Neural cell (in vitro differentiated cells): ENCODE measurements around the gene SPON1. TPM values are rescaled to one million over a fixed set of nuclear protein-coding genes. Genes with fewer than 3 reads are reported as not detected.

Experiments
- H2AFZ ChIP-seq: fragments of 200-600, 300-800 bp; sonication (generic), shearing (Covaris generic); 2 replicates; pipeline ENCODE4 v1.6.0; 2014; ENCODE audit warnings: low read depth, mild to moderate bottlenecking, antibody characterized with exemption, low read length, moderate library complexity
- H3F3A ChIP-seq: fragments of 200-600 bp; shearing (Covaris generic); 2 replicates; pipeline ENCODE4 v1.6.1; 2016; ENCODE audit warnings: mild to moderate bottlenecking, moderate library complexity, mixed read lengths, antibody characterized with exemption, low read length; ENCODE audit not compliant: insufficient read depth, poor library complexity, severe bottlenecking
- H3K27ac ChIP-seq: fragments of 200-600, 300-800 bp; sonication (generic), shearing (Covaris generic); 2 replicates; pipeline ENCODE4 v1.5.1; 2014; ENCODE audit warnings: mild to moderate bottlenecking, low read length, moderate library complexity
- H3K27me3 ChIP-seq: fragments of 300-800, 200-600 bp; sonication (generic), shearing (Covaris generic); 2 replicates; pipeline ENCODE4 v1.6.0; 2014; ENCODE audit warnings: mild to moderate bottlenecking, low read depth, low read length, moderate library complexity; ENCODE audit not compliant: insufficient read depth
- H3K36me3 ChIP-seq: fragments of 300-800, 200-600 bp; sonication (generic), shearing (Covaris generic); 2 replicates; pipeline ENCODE4 v1.5.1; 2014; ENCODE audit warnings: mild to moderate bottlenecking, antibody characterized with exemption, low read length, moderate library complexity; ENCODE audit not compliant: insufficient read depth
- H3K4me2 ChIP-seq: fragments of 300-800, 200-600 bp; sonication (generic), shearing (Covaris generic); 2 replicates; pipeline ENCODE4 v1.6.0; 2014; ENCODE audit warnings: mild to moderate bottlenecking, low read length
- H3K4me3 ChIP-seq: fragments of 300-800, 200-600 bp; sonication (generic), shearing (Covaris generic); 2 replicates; pipeline ENCODE4 v1.5.1; 2014; ENCODE audit warnings: mild to moderate bottlenecking, low read length, moderate library complexity
- H3K79me2 ChIP-seq: fragments of 200-600 bp; shearing (Covaris generic); replicated peaks from 2 replicates; pipeline ENCODE4 v1.6.0; 2014; ENCODE audit warnings: mild to moderate bottlenecking, low read length, moderate library complexity; ENCODE audit not compliant: insufficient read depth
- H3K9ac ChIP-seq: fragments of 300-800, 200-600 bp; sonication (generic), shearing (Covaris generic); 2 replicates; pipeline ENCODE4 v1.6.1; 2016; ENCODE audit warnings: mild to moderate bottlenecking, low read length, mixed read lengths
- H3K9me2 ChIP-seq: fragments of 200-600 bp; shearing (Covaris generic); 2 replicates; pipeline ENCODE4 v1.6.1; 2016; ENCODE audit warnings: mild to moderate bottlenecking, low read length, mixed read lengths; ENCODE audit not compliant: insufficient read depth
- H3K9me3 ChIP-seq: fragments of 200-600, 300-800 bp; sonication (generic), shearing (Covaris generic); 2 replicates; pipeline ENCODE4 v1.6.1; 2016; ENCODE audit warnings: mild to moderate bottlenecking, mixed run types, low read length, moderate library complexity, mixed read lengths
- H4K20me1 ChIP-seq: fragments of 200-600 bp; shearing (Covaris generic); 2 replicates; pipeline ENCODE4 v1.6.1; 2016; ENCODE audit warnings: mild to moderate bottlenecking, mixed run types; ENCODE audit not compliant: insufficient read depth
- CTCF ChIP-seq: fragments of 450-650 bp; IDR thresholded peaks from 2 replicates; pipeline ENCODE4 v1.5.1; 2014; ENCODE audit warnings: antibody characterized with exemption, mild to moderate bottlenecking, moderate library complexity; ENCODE audit not compliant: poor library complexity, severe bottlenecking
- EP300 ChIP-seq: fragments of 450-650 bp; conservative IDR thresholded peaks from 2 replicates; pipeline ENCODE4 v1.6.1; 2014; ENCODE audit warnings: antibody characterized with exemption, mild to moderate bottlenecking, moderate library complexity; ENCODE audit not compliant: poor library complexity, severe bottlenecking
- EZH2 ChIP-seq: fragments of 200-600, 300-800 bp; shearing (Covaris generic), sonication (generic); IDR thresholded peaks from 2 replicates; pipeline ENCODE4 v1.6.1; 2014; ENCODE audit warnings: antibody characterized with exemption, low read length, borderline replicate concordance, mild to moderate bottlenecking; ENCODE audit not compliant: insufficient read depth, poor library complexity, severe bottlenecking
- MXI1 ChIP-seq: fragments of 450-650 bp; conservative IDR thresholded peaks from 2 replicates; pipeline ENCODE4 v1.6.1; 2014; ENCODE audit warnings: antibody characterized with exemption, mild to moderate bottlenecking; ENCODE audit not compliant: poor library complexity, severe bottlenecking
- POLR2AphosphoS5 ChIP-seq: IDR thresholded peaks from 2 replicates; pipeline ENCODE4 v1.6.1; 2012
- RAD21 ChIP-seq: fragments of 450-650 bp; conservative IDR thresholded peaks from 2 replicates; pipeline ENCODE4 v1.6.1; 2014; ENCODE audit warnings: antibody characterized with exemption, mild to moderate bottlenecking, moderate library complexity
- REST ChIP-seq: IDR thresholded peaks from 2 replicates; pipeline ENCODE4 v1.6.1; 2012; ENCODE audit warnings: borderline replicate concordance
- SMC3 ChIP-seq: fragments of 450-650 bp; conservative IDR thresholded peaks from 2 replicates; pipeline ENCODE4 v1.6.1; 2014; ENCODE audit warnings: antibody characterized with exemption, mild to moderate bottlenecking, moderate library complexity; ENCODE audit not compliant: poor library complexity
- TAF1 ChIP-seq: IDR thresholded peaks from 2 replicates; pipeline ENCODE4 v1.6.1; 2012; ENCODE audit warnings: low read depth
- polyA plus RNA-seq: library from polyadenylated mRNA; depleted of rRNA; stranded (reverse); fragments of >200 nt; gene quantifications from 2 replicates; pipeline ENCODE4 v1.2.3, GENCODE V29; 2014

Gene SPON1
- polyA plus RNA-seq, 1 donor from 2014 or later: 0.66 TPM

GRCh38 chr11:13966486-13966885 is 4.0 kb downstream of the SPON1 start:
- Histone ChIP-seq H3K9me2 (no peaks in the 10 kb centered on the region), H3F3A (peaks cover 4% of the 10 kb centered on the region), H3K9ac (no peak overlapping the region), H3K4me2 (no peak overlapping the region), H3K36me3 (no peaks in the 10 kb centered on the region), H3K4me3 (no peak overlapping the region), H3K79me2 (no peaks in the 10 kb centered on the region), H3K27me3 (peaks cover 47% of the 10 kb centered on the region), H3K27ac (no peak overlapping the region), H4K20me1 (no peaks in the 10 kb centered on the region), H2AFZ (no peak overlapping the region), H3K9me3 (no peaks in the 10 kb centered on the region)
- TF ChIP-seq POLR2AphosphoS5: no peak
- no peak for TF ChIP-seq CTCF
- TF ChIP-seq MXI1: no peak
- no peak for TF ChIP-seq TAF1
- no peak for TF ChIP-seq EP300
- no peak for TF ChIP-seq RAD21
- TF ChIP-seq EZH2: no peak
- no peak for TF ChIP-seq REST
- TF ChIP-seq SMC3: no peak

GRCh38 chr11:13970986-13971385 is 8.5 kb downstream of the SPON1 start:
- Histone ChIP-seq H3K79me2 (no peaks in the 10 kb centered on the region), H3K9me2 (no peaks in the 10 kb centered on the region), H3K9me3 (no peaks in the 10 kb centered on the region), H3K9ac (no peak overlapping the region), H3F3A (peaks cover 4% of the 10 kb centered on the region), H3K4me2 (no peak overlapping the region), H3K27ac (no peak overlapping the region), H3K4me3 (no peak overlapping the region), H2AFZ (no peak overlapping the region), H4K20me1 (no peaks in the 10 kb centered on the region), H3K36me3 (no peaks in the 10 kb centered on the region), H3K27me3 (peaks cover 2% of the 10 kb centered on the region)
- TF ChIP-seq RAD21 (no peak), TAF1 (no peak), REST (no peak), EP300 (no peak), POLR2AphosphoS5 (no peak), EZH2 (no peak), MXI1 (no peak), SMC3 (no peak), CTCF (no peak)
